Right cardiac atrium (tissue), 5 donors: Measurements from ENCODE around the gene HS3ST5. TPM values are rescaled to one million over a fixed set of nuclear protein-coding genes. Genes with fewer than 3 reads are reported as not detected.

Source experiments
- ATAC-seq, 2 donors: fragments of 200-7000 bp; cut with Tn5 transposase; one replicate each; pipeline versions ENCODE4 v1.8.0 to v1.9.1; 2020; ENCODE audit warnings: moderate library complexity in 2 of 2, mild to moderate bottlenecking in 1 of 2
- DNase-seq, 3 donors: peaks; one replicate each; pipeline ENCODE4 v3.0.0-alpha.2; 2020
- H3K27ac ChIP-seq: one replicate; pipeline ENCODE4 v1.5.1; 2013; ENCODE audit warnings: mild to moderate bottlenecking, low read length, control low read depth, moderate library complexity
- H3K27me3 ChIP-seq: one replicate; pipeline ENCODE4 v1.6.1; 2013; ENCODE audit not compliant: control insufficient read depth, insufficient read depth
- H3K4me1 ChIP-seq: one replicate; pipeline ENCODE4 v1.6.1; 2013; ENCODE audit warnings: low read length; ENCODE audit not compliant: control insufficient read depth, insufficient read depth
- H3K4me3 ChIP-seq: one replicate; pipeline ENCODE4 v1.5.1; 2013; ENCODE audit warnings: low read length, control low read depth
- H3K9me3 ChIP-seq: one replicate; pipeline ENCODE4 v1.6.1; 2013; ENCODE audit warnings: low read length; ENCODE audit not compliant: control insufficient read depth
- WGBS: extraction: QIAGEN DNeasy Blood & Tissue Kit; methylation state at CpG from one replicate; pipeline ENCODE4 v1.1.7; 2013; 5-methylcytosine and 5-hydroxymethylcytosine counted together
- intact Hi-C, 4 donors: fragments of 100-400 bp; cut with DNase I; formaldehyde crosslinking; loops; one replicate each; pipeline versions ENCODE4 v1.11.0 to v1.14.0; 2022 to 2023
- polyA plus RNA-seq: library from polyadenylated mRNA; stranded (reverse); fragments of 200-250 nt; gene quantifications from one replicate; pipeline ENCODE4 v1.2.3, GENCODE V29; 2013
- total RNA-seq, 4 donors: library from RNA; stranded (reverse); fragmentation: NEBNext Ultra II Directional; extraction: Animal tissue kit (Norgen Biotek cat#: 25700); gene quantifications; one replicate each; pipeline ENCODE4 v1.2.1, GENCODE V29; 2021
- donor health status: healthy with polysubstance abuse.
- donor health status: DM: no; HTN: yes; CAD: no.
- donor health status: DM: no; HTN: no; CAD: no.
- donor health status: DM: no; HTN: yes; CAD: no; lungs with severe emphysema.
- donor health status: DM: yes; HTN: yes; CAD: no.

Gene HS3ST5
- total and polyA plus RNA-seq, 5 donors, result not detected

- H3K27ac ChIP-seq, result no peak overlapping the region
These were observed 148.3 kb downstream of the HS3ST5 start for GRCh38 chr6:114194362-114195026.

DNA sequence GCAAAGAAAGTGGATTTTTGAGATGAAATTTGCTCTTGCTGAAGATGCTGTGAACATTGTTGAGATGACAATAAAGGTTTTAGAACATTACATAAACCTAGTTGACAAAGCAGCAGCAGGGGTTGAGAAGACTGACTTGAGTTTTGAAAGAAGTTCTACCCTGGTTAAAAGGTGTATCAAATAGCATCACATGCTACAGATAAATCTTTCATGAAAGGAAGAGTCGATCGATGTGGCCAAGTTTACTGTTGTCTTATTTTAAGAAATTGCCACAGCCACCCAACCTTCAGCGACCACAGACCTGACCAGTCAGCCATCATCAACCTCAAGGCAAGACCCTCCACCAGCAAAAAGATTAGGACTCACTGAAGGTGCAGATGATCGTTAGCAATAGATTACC lies 155.3 kb downstream of the HS3ST5 start:
- intact Hi-C loops, result no loop called here
- WGBS, result 87% methylated on average over 4 of the region's 4 CpGs
- no peaks in the 10 kb centered on the region for H3K9me3 ChIP-seq
- H3K4me3 ChIP-seq, result no peak overlapping the region
- ATAC-seq (no peak), DNase-seq (no peak)
- H3K27ac ChIP-seq, result no peak overlapping the region
- H3K4me1 ChIP-seq, result no peaks in the 10 kb centered on the region
- no peaks in the 10 kb centered on the region for H3K27me3 ChIP-seq

More at GRCh38 chr6:114194362-114195026, 148.3 kb downstream of the HS3ST5 start:
- no peaks in the 10 kb centered on the region for H3K27me3 ChIP-seq
- peak; percentile 51 to 88 for ATAC-seq
- no peaks in the 10 kb centered on the region for H3K4me1 ChIP-seq
- intact Hi-C loops, result no loop called here
- no peak overlapping the region for H3K4me3 ChIP-seq
- WGBS, result 43% methylated on average over 4 of the region's 4 CpGs
- DNase-seq, result peak; percentile 33 to 56 (median 40)
- H3K9me3 ChIP-seq, result no peaks in the 10 kb centered on the region

DNA sequence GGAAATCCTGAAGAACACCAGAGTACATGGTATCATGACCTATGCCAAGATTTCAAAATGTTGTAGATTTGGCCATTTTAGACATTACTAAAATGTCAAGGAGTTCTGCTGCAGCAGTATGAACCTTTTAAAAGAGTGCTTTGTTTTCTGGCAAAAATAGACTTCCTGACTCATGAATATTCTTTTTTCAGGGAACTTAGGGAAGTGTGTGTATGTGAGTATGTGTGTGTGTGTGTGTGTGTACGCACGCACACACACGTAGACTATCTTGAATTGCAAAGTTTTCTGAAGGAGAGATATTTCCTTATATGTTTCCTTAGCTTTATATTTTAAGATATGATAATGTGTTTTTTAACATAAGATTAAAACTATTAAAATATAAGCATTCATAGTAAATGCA lies 161.2 kb downstream of the HS3ST5 start:
- Histone ChIP-seq H3K9me3 (no peaks in the 10 kb centered on the region), H3K27ac (no peak overlapping the region), H3K4me1 (no peaks in the 10 kb centered on the region), H3K27me3 (no peaks in the 10 kb centered on the region), H3K4me3 (no peak overlapping the region)
- ATAC-seq (no peak), DNase-seq (no peak)
- 62% methylated on average over 3 of the region's 3 CpGs for WGBS
- intact Hi-C loops, result no loop called here

DNA sequence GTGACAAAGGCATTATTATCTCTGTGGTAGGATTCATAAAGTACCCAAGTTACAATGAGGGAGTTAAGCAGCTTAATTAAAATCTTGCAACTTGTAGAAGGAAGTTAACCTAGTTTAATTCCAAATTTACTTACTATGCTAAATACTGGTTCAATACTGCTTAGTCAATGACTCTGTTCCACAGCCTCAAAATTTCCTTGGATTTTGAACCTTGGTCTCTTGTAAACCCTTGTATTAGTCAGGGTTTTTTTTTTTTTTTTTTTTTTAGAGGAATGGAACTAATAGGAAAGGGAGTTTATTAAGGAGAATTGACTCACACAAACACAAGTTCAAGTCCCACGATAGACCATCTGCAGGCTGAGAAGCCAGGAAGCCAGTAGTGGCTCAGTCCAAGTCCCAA lies 163.4 kb downstream of the HS3ST5 start:
- ATAC-seq, result no peak
- Histone ChIP-seq H3K4me3 (no peak overlapping the region), H3K27ac (no peak overlapping the region), H3K9me3 (no peaks in the 10 kb centered on the region), H3K4me1 (no peaks in the 10 kb centered on the region), H3K27me3 (no peaks in the 10 kb centered on the region)
- no peak for DNase-seq
- intact Hi-C loops, result no loop called here
- WGBS, result 92% methylated on average over 1 of the region's 1 CpG

GRCh38 chr6:114176726-114177125 lies 166.1 kb downstream of the HS3ST5 start:
- H3K4me3 ChIP-seq, result no peak overlapping the region
- no peaks in the 10 kb centered on the region for H3K4me1 ChIP-seq
- ATAC-seq (no peak), DNase-seq (no peak)
- no peaks in the 10 kb centered on the region for H3K9me3 ChIP-seq
- no peaks in the 10 kb centered on the region for H3K27me3 ChIP-seq
- 65% methylated on average over 2 of the region's 2 CpGs for WGBS
- intact Hi-C loops, result no loop called here
- H3K27ac ChIP-seq, result no peak overlapping the region

DNA sequence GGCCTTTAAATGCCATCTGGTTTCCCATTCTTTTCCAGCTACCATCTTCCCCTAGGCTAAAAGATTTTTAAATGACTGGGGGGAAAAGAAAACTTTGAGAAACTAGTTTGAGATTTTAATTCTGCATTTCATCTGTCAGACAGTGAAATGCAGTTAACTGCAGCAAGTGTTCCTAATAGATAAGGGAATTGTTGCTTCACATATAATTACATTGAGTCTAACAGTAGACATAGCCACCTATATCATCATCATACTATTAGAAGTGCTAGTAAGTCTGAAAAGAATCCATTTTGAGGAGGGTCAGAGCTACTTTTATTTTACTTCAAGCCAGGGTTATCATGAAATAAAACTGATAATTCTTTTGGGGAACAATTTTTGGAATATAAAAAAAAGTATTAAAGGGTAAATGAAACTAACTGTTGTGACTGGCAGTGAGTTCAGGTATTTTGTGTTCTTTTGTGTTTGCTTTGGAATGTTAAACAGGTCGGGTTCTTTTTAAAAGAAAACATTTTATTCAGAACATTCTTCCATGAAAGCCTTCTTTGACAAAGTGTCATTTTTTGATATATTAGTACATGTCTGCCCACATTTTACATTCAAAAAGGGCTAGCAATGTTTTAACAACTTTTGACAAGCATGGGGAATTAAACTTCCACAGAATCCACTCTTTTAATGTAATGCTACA lies 170.1 kb downstream of the HS3ST5 start:
- DNase-seq, result no peak
- Histone ChIP-seq H3K27me3 (no peaks in the 10 kb centered on the region), H3K9me3 (no peaks in the 10 kb centered on the region), H3K4me3 (no peak overlapping the region), H3K27ac (no peak overlapping the region), H3K4me1 (no peaks in the 10 kb centered on the region)
- 69% methylated on average over 1 of the region's 1 CpG for WGBS
- ATAC-seq, result no peak
- intact Hi-C loops, result no loop called here

GRCh38 chr6:114171473-114171872 lies 171.3 kb downstream of the HS3ST5 start:
- H3K4me1 ChIP-seq, result no peaks in the 10 kb centered on the region
- intact Hi-C loops, result no loop called here
- DNase-seq (no peak), ATAC-seq (no peak)
- 96% methylated on average over 4 of the region's 4 CpGs for WGBS
- H3K27me3 ChIP-seq, result no peaks in the 10 kb centered on the region
- H3K4me3 ChIP-seq, result no peak overlapping the region
- H3K27ac ChIP-seq, result no peak overlapping the region
- no peaks in the 10 kb centered on the region for H3K9me3 ChIP-seq

DNA sequence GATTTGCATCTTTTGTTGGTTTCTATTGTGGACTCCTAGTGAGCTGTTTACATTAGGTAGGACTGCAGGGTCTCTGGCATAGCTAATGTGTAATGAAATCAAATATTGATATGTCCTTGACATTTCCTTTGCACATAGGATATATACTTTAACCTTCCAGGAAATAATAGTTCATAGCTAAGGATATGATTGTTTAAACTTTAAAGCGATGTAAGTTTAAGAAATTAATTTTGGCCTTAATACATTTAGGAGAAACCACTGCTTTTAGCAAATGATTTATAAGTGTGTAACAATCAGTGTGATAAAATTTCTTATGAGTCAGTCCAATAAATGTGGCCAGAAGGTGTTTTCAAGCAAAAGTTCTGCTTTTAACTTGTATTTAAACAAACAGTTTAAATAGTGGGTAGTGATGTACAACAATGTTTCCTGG lies 171.8 kb downstream of the HS3ST5 start:
- no peak overlapping the region for H3K4me3 ChIP-seq
- intact Hi-C loops, result no loop called here
- H3K4me1 ChIP-seq, result no peaks in the 10 kb centered on the region
- 80% methylated on average over 1 of the region's 1 CpG for WGBS
- H3K27me3 ChIP-seq, result no peaks in the 10 kb centered on the region
- DNase-seq (no peak), ATAC-seq (no peak)
- no peaks in the 10 kb centered on the region for H3K9me3 ChIP-seq
- H3K27ac ChIP-seq, result no peak overlapping the region

DNA sequence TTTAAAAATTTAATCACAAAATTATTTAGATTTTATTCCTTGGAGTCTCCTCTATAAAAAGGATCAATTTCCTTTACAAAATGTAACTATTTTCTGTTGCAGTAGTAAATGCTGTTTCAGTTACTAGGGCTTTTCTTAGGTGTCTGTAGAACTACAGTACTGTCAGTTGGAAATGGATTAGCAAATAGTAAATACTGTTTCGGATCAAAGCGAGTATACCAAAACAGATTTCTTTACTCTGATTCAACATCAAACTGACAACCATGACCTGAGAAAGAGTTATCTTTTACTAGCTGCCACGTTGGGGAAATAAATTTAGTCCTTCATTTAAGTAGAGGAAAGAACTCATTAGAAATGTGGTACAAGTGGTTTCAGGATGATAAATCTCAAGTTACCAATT lies 172.5 kb downstream of the HS3ST5 start:
- intact Hi-C loops, result no loop called here
- DNase-seq, result no peak

GRCh38 chr6:114169763-114170162 lies 173.1 kb downstream of the HS3ST5 start:
- DNase-seq, result no peak
- Histone ChIP-seq H3K27ac (no peak overlapping the region), H3K4me3 (no peak overlapping the region), H3K27me3 (no peaks in the 10 kb centered on the region), H3K4me1 (no peaks in the 10 kb centered on the region), H3K9me3 (no peaks in the 10 kb centered on the region)
- intact Hi-C loops, result no loop called here
- no peak for ATAC-seq

More for the DNA sequence above, 172.5 kb downstream of the HS3ST5 start:
- no peaks in the 10 kb centered on the region for H3K9me3 ChIP-seq
- 65% methylated on average over 3 of the region's 3 CpGs for whole genome bisulfite sequencing
- no peak overlapping the region for H3K4me3 ChIP-seq
- H3K27ac ChIP-seq, result no peak overlapping the region
- ATAC-seq, result no peak
- no peaks in the 10 kb centered on the region for H3K27me3 ChIP-seq
- H3K4me1 ChIP-seq, result no peaks in the 10 kb centered on the region

GRCh38 chr6:114167583-114168576 lies 174.9 kb downstream of the HS3ST5 start:
- WGBS, result 44% methylated on average over 13 of the region's 13 CpGs
- no peak for ATAC-seq
- no peak for DNase-seq
- Histone ChIP-seq H3K4me3 (no peak overlapping the region), H3K9me3 (no peaks in the 10 kb centered on the region), H3K4me1 (no peaks in the 10 kb centered on the region), H3K27me3 (no peaks in the 10 kb centered on the region), H3K27ac (no peak overlapping the region)
- intact Hi-C loops, result no loop called here
